ENCODE measurements around the gene KRTAP10-9.
"Not testable (repeated sequence)": the region's sequence is repeated elsewhere in the genome, so short reads cannot be mapped to it uniquely, and the experiment has no call there.

The KRTAP10-9 gene

DNA sequence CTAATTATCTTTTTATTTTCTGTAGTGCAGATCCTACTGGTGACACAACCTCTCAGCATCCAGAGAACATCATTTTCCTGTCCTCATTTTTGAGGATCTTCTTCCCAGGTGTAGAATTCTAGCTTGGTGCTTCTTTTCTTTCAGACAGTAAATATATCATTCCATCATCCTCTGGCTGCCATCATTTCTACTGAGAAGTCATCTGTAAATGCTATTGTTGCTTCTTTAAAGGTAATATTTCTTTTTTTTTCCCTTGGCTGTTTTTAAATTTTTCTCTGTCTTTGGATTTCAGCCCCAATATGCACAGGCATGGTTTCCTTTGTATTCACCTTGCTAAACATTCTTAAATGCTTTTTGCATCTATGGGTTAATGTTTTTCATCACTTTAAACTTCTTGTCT, 3.3 kb upstream of the KRTAP10-9 start:
- no peak for TF ChIP-seq CTCF (IDR thresholded peaks at IDR 0.05; ENCODE audit: borderline replicate concordance, control extremely low read depth, extremely low read depth, insufficient read depth, missing control alignments)
- no peak for DNase-seq (ENCODE audit: low spot score)
- in situ Hi-C loops (cut with MboI; ENCODE audit: low sequenced_read_pairs, unreplicated experiment) = no loop called here

- in situ Hi-C loops (cut with MboI; ENCODE audit: low sequenced_read_pairs, unreplicated experiment) = no loop called here
- TF ChIP-seq CTCF (IDR thresholded peaks at IDR 0.05; ENCODE audit: borderline replicate concordance, control extremely low read depth, extremely low read depth, insufficient read depth, missing control alignments) = no peak
- no peak for DNase-seq (ENCODE audit: low spot score)
Measured at GRCh38 chr21:44625756-44626155, 1.1 kb upstream of the KRTAP10-9 start.

DNA sequence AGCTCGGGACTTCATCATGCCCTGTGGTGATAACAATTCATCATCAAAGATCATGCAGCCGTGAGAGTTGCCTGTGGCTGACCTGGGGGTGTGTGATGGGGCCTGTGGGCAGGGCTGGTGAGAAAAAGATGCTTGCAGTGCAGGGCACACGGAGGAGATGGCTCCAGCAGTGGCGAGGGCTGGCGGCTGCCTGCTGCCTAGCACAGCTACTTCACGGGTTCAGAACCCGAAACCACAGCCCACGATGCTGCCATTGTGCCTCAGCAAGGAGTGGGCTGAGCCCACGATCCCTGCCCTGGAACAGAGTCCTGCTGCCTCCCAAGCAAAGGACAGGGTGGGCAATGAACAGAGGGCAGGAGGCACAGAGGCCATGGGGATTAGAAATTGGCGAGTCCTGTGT, 631 bp upstream of the KRTAP10-9 start:
- in situ Hi-C loops (cut with MboI; ENCODE audit: low sequenced_read_pairs, unreplicated experiment) = no loop called here
- no peak for TF ChIP-seq CTCF (IDR thresholded peaks at IDR 0.05; ENCODE audit: borderline replicate concordance, control extremely low read depth, extremely low read depth, insufficient read depth, missing control alignments)
- DNase-seq (ENCODE audit: low spot score) = no peak

DNA sequence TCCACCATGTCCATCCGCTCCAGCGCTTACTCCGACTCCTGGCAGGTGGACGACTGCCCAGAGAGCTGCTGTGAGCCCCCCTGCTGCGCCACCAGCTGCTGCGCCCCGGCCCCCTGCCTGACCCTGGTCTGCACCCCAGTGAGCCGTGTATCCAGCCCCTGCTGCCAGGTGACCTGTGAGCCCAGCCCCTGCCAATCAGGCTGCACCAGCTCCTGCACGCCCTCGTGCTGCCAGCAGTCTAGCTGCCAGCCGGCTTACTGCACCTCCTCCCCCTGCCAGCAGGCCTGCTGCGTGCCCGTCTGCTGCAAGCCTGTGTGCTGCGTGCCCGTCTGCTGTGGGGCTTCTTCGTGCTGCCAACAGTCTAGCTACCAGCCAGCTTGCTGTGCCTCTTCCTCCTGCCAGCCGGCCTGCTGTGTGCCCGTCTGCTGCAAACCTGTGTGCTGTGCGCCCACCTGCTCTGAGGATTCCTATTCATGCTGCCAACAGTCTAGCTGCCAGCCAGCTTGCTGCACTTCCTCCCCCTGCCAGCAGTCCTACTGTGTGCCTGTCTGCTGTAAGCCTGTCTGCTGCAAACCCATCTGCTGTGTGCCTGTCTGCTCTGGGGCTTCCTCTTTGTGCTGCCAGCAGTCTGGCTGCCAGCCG, 409 bp downstream of the KRTAP10-9 start:
- DNase-seq (ENCODE audit: low spot score); in situ Hi-C loops (cut with MboI; ENCODE audit: low sequenced_read_pairs, unreplicated experiment): not testable (repeated sequence)

GRCh38 chr21:44627831-44628233, 939 bp downstream of the KRTAP10-9 start:
- in situ Hi-C loops (cut with MboI; ENCODE audit: low sequenced_read_pairs, unreplicated experiment); DNase-seq (ENCODE audit: low spot score): not testable (repeated sequence)

DNA sequence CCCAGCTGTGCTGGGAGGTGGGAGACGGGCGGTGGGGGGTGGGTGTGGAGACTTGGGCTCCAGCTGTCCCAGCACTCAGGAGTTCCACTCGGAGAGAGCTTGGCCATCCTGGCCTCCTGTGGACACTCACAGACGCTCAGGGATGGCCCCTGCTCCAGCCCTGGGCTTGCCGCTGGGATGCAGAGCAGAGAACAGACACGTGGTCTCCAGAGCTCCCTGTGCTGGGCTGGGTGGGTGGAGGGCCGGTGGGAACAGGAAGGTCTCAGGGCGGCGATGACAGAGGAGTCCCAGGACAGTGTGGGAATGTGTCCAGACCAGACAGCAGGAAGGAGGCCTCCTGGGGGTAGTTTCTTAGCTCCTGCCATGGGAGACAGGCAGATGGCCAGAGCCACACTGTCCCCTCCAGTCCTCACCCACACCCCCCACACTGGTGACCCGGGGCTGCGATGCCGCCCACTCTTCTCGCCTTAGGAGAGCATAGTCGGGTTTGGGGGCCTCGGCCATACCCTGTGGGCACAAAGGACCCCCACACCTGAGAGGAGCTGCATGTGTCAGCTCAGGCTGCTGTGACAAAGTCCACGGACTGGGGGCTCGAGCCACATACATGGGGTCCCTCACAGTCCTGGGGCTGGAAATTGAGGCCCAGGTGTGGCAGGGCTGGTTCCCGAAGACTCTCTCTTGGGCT, 2.0 kb downstream of the KRTAP10-9 start:
- in situ Hi-C loops (cut with MboI; ENCODE audit: low sequenced_read_pairs, unreplicated experiment) = no loop called here
- DNase-seq (ENCODE audit: low spot score) = no peak
- TF ChIP-seq CTCF (IDR thresholded peaks at IDR 0.05; ENCODE audit: borderline replicate concordance, control extremely low read depth, extremely low read depth, insufficient read depth, missing control alignments) = no peak

- in situ Hi-C loops (cut with MboI; ENCODE audit: low sequenced_read_pairs, unreplicated experiment) = no loop called here
Measured at GRCh38 chr21:44630440-44630839, 3.5 kb downstream of the KRTAP10-9 start.

More at GRCh38 chr21:44630440-44630839, 3.5 kb downstream of the KRTAP10-9 start:
- no peak for DNase-seq (ENCODE audit: low spot score)
- no peak for TF ChIP-seq CTCF (IDR thresholded peaks at IDR 0.05; ENCODE audit: borderline replicate concordance, control extremely low read depth, extremely low read depth, insufficient read depth, missing control alignments)
